GM12873 (cell line): ENCODE results near the gene MRM3.

Experiments used
- TF ChIP-seq, protein P1 (sequence below): IDR thresholded peaks from 2 replicates; pipeline ENCODE4 v1.5.1; 2012; ENCODE audit warnings: low read depth, mild to moderate bottlenecking, moderate library complexity, low read length, control low read depth; ENCODE audit not compliant: insufficient read depth; ENCODE audit errors: missing control alignments

MRM3 gene

DNA sequence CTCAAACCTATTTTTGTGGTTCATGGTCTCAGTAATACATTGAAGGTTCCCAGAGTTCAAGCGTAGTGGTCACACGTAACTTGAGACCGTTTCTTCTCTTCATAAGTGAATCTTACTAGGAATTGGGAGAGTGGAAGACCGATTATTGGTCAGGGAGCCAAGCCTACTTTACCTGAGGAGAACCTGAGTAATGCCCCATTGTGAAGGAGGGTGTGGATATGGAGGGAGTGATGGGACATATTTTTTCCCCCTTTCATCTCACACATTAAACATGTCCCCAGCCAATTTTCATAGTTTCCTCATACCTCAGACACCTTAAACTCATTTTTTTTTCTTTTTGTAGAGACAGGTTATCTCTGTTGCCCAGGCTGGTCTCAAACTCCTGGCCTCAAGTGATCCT is 39.0 kb upstream of the MRM3 start:
- TF ChIP-seq, protein P1, sequence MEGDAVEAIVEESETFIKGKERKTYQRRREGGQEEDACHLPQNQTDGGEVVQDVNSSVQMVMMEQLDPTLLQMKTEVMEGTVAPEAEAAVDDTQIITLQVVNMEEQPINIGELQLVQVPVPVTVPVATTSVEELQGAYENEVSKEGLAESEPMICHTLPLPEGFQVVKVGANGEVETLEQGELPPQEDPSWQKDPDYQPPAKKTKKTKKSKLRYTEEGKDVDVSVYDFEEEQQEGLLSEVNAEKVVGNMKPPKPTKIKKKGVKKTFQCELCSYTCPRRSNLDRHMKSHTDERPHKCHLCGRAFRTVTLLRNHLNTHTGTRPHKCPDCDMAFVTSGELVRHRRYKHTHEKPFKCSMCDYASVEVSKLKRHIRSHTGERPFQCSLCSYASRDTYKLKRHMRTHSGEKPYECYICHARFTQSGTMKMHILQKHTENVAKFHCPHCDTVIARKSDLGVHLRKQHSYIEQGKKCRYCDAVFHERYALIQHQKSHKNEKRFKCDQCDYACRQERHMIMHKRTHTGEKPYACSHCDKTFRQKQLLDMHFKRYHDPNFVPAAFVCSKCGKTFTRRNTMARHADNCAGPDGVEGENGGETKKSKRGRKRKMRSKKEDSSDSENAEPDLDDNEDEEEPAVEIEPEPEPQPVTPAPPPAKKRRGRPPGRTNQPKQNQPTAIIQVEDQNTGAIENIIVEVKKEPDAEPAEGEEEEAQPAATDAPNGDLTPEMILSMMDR: no peak

DNA sequence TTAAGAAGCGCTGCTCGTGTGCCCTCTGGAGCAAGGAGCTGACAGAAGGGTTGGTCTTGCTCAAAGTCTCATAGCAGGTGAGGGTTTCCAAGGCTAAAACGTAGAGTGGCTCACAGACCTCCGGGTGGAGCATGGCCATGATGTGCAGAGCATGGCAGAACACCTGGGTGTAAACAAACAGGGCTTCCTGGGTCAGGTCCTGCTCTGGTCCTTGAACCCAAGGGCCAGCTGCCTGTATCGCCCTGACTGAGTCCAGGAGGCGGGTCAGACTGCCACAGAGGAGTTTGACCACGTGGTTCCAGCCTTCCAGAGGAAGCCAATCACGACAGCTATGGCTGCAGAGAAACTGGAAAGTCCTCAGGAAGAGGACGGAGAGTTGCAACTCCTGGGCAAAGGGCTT is 37.2 kb upstream of the MRM3 start:
- TF ChIP-seq, protein P1: no peak

DNA sequence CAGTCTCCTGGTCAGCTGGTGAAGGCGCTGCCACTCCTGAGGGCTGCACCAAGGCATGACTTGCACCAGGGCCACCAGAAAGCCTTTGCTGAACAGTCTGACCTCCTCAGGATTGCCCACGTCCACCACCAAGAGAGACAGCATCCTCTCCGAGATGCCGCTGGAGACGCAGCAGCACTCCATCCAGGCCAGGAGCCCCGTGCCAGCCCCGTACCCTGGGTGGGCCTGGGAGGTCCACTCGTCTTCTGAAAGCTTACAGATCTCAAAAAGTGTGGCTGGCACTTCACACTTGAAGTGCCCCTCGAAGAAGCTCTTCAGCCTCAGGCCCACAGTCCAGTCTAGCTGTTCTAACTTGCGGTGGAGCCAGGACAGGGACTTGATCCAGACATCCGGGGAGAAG is 36.7 kb upstream of the MRM3 start:
- TF ChIP-seq, protein P1: no peak

DNA sequence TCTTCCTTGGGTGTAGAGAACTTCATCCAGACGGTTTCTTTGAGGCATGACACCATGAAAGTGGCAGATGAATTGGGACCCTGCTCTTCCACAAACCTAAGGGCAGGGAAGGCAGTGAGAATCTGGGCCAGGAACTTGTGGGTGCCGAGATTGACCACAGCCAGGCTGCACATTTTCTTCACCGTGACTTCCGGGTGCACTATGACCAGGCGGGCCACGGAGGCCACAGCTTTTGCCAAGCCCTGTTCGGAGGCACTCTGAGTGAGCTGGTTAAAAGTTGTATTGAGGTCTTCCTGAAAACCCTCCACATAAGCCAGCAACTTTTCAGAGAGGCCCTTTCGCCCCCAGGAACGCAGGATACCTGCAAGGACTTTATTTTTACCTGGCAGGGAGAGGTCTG is 36.0 kb upstream of the MRM3 start:
- TF ChIP-seq, protein P1: no peak

DNA sequence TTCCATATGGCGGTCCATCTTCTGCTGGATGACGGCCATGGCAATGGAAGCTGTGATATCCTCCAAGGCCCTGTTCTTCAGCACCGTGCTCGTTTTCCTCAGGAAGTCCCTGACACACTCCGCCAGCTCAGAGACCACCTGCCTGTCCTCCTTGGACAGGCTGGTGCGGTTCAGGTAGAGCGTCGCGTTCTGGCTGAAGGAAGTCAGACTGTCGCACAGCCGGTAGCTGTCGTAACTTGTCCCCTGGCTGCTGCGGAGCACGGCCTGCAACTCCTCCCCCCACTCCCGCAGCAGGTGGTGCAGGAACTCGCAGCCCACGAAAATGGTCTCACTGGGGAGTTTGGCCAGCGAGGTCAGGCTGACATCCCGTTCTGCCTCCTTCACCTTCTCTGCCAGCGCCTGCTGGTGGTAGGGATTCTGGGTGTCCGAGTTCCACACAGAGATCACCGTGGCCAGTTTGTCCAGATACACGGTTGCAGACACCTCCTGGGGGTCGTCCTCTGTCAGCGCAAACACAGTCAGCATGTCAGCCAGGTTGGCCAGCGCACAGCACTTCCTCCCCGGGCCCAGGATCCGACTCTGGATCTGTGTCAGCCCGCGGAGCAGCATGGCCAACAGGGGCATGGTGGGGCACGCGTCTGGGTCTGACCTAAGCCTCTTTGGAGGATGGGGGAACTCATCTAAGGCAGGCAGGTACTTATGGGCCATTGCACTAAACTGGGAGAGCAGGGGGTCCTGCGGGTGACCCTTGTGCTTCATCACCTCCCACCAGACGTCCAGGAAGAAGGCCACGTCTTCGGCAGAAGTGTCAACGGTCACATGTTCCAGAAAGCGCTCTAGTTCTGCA is 35.1 kb upstream of the MRM3 start:
- TF ChIP-seq, protein P1: no peak

DNA sequence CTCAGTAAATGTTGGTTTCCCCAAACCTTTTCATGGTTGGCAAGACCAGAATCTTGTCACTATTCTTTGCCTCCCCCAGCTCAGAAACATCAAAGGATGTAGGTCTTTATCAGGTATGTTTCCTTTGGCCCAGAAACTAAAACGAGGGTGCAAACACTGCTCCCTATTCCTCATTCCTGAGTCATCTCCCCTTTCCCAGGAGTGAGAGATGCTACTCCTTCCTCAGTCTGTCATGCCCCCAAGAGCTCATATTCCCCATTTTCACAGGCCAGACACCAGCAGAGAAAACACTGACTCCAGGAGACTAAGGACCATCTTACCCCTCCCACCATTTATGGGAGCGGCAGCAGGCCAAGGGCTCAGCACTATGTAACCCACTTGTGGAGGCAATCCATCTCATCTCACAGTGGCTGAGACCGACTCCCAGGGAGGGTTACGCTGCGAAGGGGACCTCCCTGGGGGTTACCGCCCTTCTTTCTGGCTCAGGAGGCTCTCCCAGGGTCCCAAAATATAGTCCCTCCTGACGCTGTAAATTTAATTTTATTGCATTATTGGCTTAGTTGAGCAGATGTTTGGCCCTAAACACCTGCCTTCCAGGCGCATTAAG is 31.6 kb upstream of the MRM3 start:
- TF ChIP-seq, protein P1: no peak

DNA sequence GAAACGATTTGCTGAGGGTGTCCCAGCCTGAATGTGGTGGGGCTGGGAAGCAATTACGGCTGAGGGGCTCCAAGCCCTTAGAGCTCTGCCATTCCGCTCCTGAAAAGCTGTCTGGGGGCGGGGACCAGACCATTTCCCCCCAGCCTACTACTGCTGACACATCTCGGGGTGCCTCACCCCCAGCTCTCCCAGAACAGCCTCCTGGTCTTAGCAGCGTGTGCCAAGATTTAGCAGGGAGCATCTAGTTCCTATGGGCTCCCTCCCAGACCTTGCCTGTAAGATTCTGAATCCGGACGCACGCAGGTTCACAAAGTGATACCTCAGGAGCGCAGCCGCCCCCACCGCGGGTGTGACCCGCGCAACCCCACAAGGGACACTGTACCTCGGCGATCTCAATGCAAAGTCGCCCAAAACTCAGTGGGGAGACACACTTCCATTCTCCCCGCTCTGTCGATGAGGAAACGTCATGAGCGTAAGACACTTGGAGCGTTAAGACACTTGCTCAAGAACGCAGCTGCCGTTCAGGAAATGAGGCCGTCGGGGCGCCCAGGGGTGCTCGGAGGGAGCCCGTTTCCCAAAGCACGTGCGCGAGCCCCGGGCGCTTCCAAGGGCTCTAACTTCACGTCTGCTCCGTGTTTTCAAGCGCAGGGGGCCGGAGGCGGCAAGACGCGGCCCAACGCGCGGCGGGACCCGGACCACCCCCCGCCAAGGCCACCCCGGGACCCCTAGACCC is 30.7 kb upstream of the MRM3 start:
- TF ChIP-seq, protein P1: no peak
